ENCODE results near the gene MKX. TPM values are rescaled to one million over a fixed set of nuclear protein-coding genes. Genes with fewer than 3 reads are reported as not detected.

Gene MKX
- total RNA-seq, 4 donors from 2014 or later: 0.28 to 0.94 TPM; not detected in 2

GRCh38 chr10:27744802-27745731 is 552 bp downstream of the MKX start:
- no peak for TF ChIP-seq CTCF (IDR thresholded peaks at IDR 0.05)
- no peak for TF ChIP-seq POLR2A (IDR thresholded peaks at IDR 0.05)
- Histone ChIP-seq H3K27ac (no peak overlapping the region), H3K9me3 (no peaks in the 10 kb centered on the region), H3K4me1 (peaks cover 0 to 51% (median 8%) of the 10 kb centered on the region in 4 donors), H3K27me3 (peaks cover 0 to 32% of the 10 kb centered on the region in 2 donors), H3K4me3 (peak overlapping the region; percentile 0 to 73 (median 50)), H3K36me3 (no peaks in the 10 kb centered on the region)
- DNase-seq: peak in 1 of 3 donors; percentile 49

- peaks cover 0 to 51% (median 8%) of the 10 kb centered on the region in 4 donors for H3K4me1 ChIP-seq
- no peaks in the 10 kb centered on the region for H3K36me3 ChIP-seq
- H3K27me3 ChIP-seq: peaks cover 0 to 32% of the 10 kb centered on the region in 2 donors
- peak overlapping the region in 2 of 4 donors; percentile 10 to 71 for H3K27ac ChIP-seq
- peak in 1 of 3 donors; percentile 58 for DNase-seq
- H3K4me3 ChIP-seq: peak overlapping the region; percentile 36 to 73 (median 66)
- no peaks in the 10 kb centered on the region for H3K9me3 ChIP-seq
- TF ChIP-seq POLR2A (IDR thresholded peaks at IDR 0.05) (no peak), CTCF (IDR thresholded peaks at IDR 0.05) (no peak)
These were observed 1.5 kb downstream of the MKX start for GRCh38 chr10:27743877-27744801.

DNA sequence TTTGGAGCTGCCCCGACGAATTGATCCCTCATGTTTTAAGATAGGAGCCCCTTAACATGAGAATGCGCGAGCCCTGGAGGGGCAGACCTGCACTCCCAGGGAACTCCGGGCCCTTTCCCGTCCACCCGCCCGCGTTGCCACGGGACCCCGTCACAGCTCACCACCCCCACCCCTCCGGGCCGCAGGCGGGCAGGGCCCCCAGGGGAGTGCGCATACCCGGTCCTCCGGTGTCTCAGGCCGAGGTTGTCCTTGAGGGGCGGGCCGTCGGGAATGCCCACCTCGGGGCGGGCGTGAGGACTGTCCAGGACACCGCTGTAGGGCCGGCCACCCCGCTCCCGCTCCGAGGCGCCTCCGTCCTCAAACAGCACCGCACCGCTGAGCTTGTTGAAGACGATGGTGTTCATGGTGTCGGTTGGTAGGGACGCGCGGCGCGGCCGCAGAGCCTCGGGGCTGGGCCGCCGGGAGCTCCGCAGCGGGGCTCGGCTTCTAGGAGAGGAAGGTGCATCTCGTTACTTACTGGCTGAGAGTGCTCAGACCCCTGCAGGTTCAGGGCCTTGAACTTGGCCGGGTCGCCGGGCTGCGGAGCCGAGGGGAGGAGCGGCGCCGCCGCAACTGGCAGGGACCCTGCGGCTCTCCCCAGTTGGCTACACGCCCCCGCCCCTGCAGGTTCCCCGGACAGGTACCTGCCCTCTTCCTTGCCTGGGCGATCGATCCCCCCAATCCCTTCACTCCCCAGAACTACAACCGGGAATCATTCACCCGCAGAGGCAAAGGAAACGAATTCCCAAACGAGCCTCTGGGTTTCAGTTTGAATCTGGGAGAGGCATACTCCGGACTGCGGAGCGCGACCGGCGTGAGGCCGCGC is 2.4 kb downstream of the MKX start:
- Histone ChIP-seq H3K27me3 (peaks cover 0 to 32% of the 10 kb centered on the region in 2 donors), H3K9me3 (no peaks in the 10 kb centered on the region), H3K36me3 (no peaks in the 10 kb centered on the region), H3K4me1 (peaks cover 0 to 51% (median 8%) of the 10 kb centered on the region in 4 donors), H3K4me3 (peak overlapping the region; percentile 36 to 73 (median 66)), H3K27ac (peak overlapping the region; percentile 34 to 78 (median 54))
- TF ChIP-seq POLR2A (IDR thresholded peaks at IDR 0.05) (no peak), CTCF (IDR thresholded peaks at IDR 0.05) (no peak)
- DNase-seq: peak in 1 of 3 donors; percentile 57

GRCh38 chr10:27742195-27743011 is 3.2 kb downstream of the MKX start:
- Histone ChIP-seq H3K4me3 (peak overlapping the region; percentile 36 to 73 (median 66)), H3K9me3 (no peaks in the 10 kb centered on the region), H3K4me1 (peaks cover 0 to 51% (median 8%) of the 10 kb centered on the region in 4 donors), H3K36me3 (no peaks in the 10 kb centered on the region), H3K27ac (peak overlapping the region; percentile 34 to 78 (median 54)), H3K27me3 (peaks cover 0 to 32% of the 10 kb centered on the region in 2 donors)
- TF ChIP-seq CTCF (IDR thresholded peaks at IDR 0.05): peak; percentile 20 to 74 (median 68)
- TF ChIP-seq POLR2A (IDR thresholded peaks at IDR 0.05): peak in 1 of 2 donors; percentile 17
- peak; percentile 38 to 82 (median 82) for DNase-seq
